Activated CD4-positive, CD25-positive, alpha-beta regulatory T cell treated with anti-CD3 and anti-CD28 coated beads, Interleukin-2, amount 50 U/mL, for 24 hours (primary cell): Measurements from ENCODE around the gene RARG.
"Not testable (repeated sequence)": the region's sequence is repeated elsewhere in the genome, so short reads cannot be mapped to it uniquely, and the experiment has no call there.

Source experiments
- ATAC-seq, 2 donors: fragments of 150-1000 bp; cut with Tn5 transposase; one replicate each; pipeline ENCODE4 v1.10.0; 2021; ENCODE audit warnings: mild to moderate bottlenecking in 1 of 2, moderate library complexity in 1 of 2

RARG gene

GRCh38 chr12:53166837-53167236, 65.2 kb downstream of the RARG start:
- ATAC-seq: no peak

- ATAC-seq: not testable (repeated sequence)
These were observed 69.0 kb downstream of the RARG start for GRCh38 chr12:53163008-53163407.

GRCh38 chr12:53161119-53161911, 70.7 kb downstream of the RARG start:
- no peak for ATAC-seq

- no peak for ATAC-seq
These were observed 71.3 kb downstream of the RARG start for GRCh38 chr12:53160673-53161072.
